ENCODE data around the gene NBAS. TPM values are rescaled to one million over a fixed set of nuclear protein-coding genes. Genes with fewer than 3 reads are reported as not detected.

NBAS gene
- total RNA-seq, 2 experiments from 2014 or later, result 24.4 to 28.8 TPM

GRCh38 chr2:15127876-15128275 is 433.3 kb downstream of the NBAS start:
- Histone ChIP-seq H3K4me1 (ENCODE audit: insufficient read depth, low read length, poor library complexity, severe bottlenecking) (peaks cover 14% of the 10 kb centered on the region), H3K27ac (ENCODE audit: low read depth, low read length, poor library complexity, severe bottlenecking) (no peak overlapping the region), H3K4me3 (ENCODE audit: low read depth, low read length, poor library complexity, severe bottlenecking) (no peak overlapping the region), H3K9me2 (ENCODE audit: insufficient read depth, low read length) (no peaks in the 10 kb centered on the region), H3K9me3 (ENCODE audit: low read length) (no peaks in the 10 kb centered on the region), H3K4me2 (ENCODE audit: low read length) (no peak overlapping the region), H3K79me2 (ENCODE audit: insufficient read depth, low read depth, low read length) (no peaks in the 10 kb centered on the region), H2AFZ (ENCODE audit: low read length) (no peak overlapping the region), H3K36me3 (ENCODE audit: insufficient read depth, low read length) (no peaks in the 10 kb centered on the region), H4K20me1 (ENCODE audit: insufficient read depth, low read length) (no peaks in the 10 kb centered on the region)
- TF ChIP-seq EZH2phosphoT487 (IDR thresholded peaks at IDR 0.05; ENCODE audit: borderline replicate concordance, low read depth, low read length), result no peak
- no peak for TF ChIP-seq CTCF (conservative IDR thresholded peaks at IDR 0.05; ENCODE audit: low read length)
- no peak for DNase-seq (ENCODE audit: low spot score)
- intact Hi-C loops (cut with micrococcal nuclease; ENCODE audit: unreplicated experiment), result no loop called here
- ChIA-PET CTCF (ENCODE audit: unreplicated experiment) (no interaction called here), POLR2A (interaction anchor here (0.8 to 2.0 kb wide), 4 partner anchors 9 to 170 kb away, joined by 3 to 6 read pairs (median 5); no protein-coding TSS in a partner anchor)
- BruUV-seq (replicated peaks), result no TSS peak

- Histone ChIP-seq H3K4me1 (ENCODE audit: insufficient read depth, low read length, poor library complexity, severe bottlenecking) (peaks cover 14% of the 10 kb centered on the region), H3K4me3 (ENCODE audit: low read depth, low read length, poor library complexity, severe bottlenecking) (no peak overlapping the region), H3K79me2 (ENCODE audit: insufficient read depth, low read depth, low read length) (no peaks in the 10 kb centered on the region), H3K4me2 (ENCODE audit: low read length) (no peak overlapping the region), H3K27ac (ENCODE audit: low read depth, low read length, poor library complexity, severe bottlenecking) (no peak overlapping the region), H4K20me1 (ENCODE audit: insufficient read depth, low read length) (no peaks in the 10 kb centered on the region), H3K36me3 (ENCODE audit: insufficient read depth, low read length) (no peaks in the 10 kb centered on the region), H3K9me3 (ENCODE audit: low read length) (no peaks in the 10 kb centered on the region), H3K9me2 (ENCODE audit: insufficient read depth, low read length) (no peaks in the 10 kb centered on the region), H2AFZ (ENCODE audit: low read length) (no peak overlapping the region)
- no peak for DNase-seq (ENCODE audit: low spot score)
- TF ChIP-seq CTCF (conservative IDR thresholded peaks at IDR 0.05; ENCODE audit: low read length) (no peak), EZH2phosphoT487 (IDR thresholded peaks at IDR 0.05; ENCODE audit: borderline replicate concordance, low read depth, low read length) (no peak)
- intact Hi-C loops (cut with micrococcal nuclease; ENCODE audit: unreplicated experiment), result no loop called here
- ChIA-PET CTCF (ENCODE audit: unreplicated experiment) (no interaction called here), POLR2A (interaction anchor here (0.8 to 2.0 kb wide), 6 partner anchors 10 to 196 kb away, joined by 3 to 6 read pairs (median 5); no protein-coding TSS in a partner anchor)
- BruUV-seq (replicated peaks), result no TSS peak
Observed at GRCh38 chr2:15127301-15127700, 433.8 kb downstream of the NBAS start.

GRCh38 chr2:15126373-15126772 is 434.8 kb downstream of the NBAS start:
- H3K4me2 ChIP-seq (ENCODE audit: low read length), result no peak overlapping the region
- no peaks in the 10 kb centered on the region for H3K9me3 ChIP-seq (ENCODE audit: low read length)
- ChIA-PET POLR2A (interaction anchor here (0.8 to 2.0 kb wide), 5 partner anchors 9 to 197 kb away, joined by 3 to 6 read pairs (median 3); no protein-coding TSS in a partner anchor), CTCF (ENCODE audit: unreplicated experiment) (no interaction called here)
- no peak overlapping the region for H3K27ac ChIP-seq (ENCODE audit: low read depth, low read length, poor library complexity, severe bottlenecking)
- no peaks in the 10 kb centered on the region for H3K79me2 ChIP-seq (ENCODE audit: insufficient read depth, low read depth, low read length)
- intact Hi-C loops (cut with micrococcal nuclease; ENCODE audit: unreplicated experiment), result no loop called here
- H3K9me2 ChIP-seq (ENCODE audit: insufficient read depth, low read length), result no peaks in the 10 kb centered on the region
- H4K20me1 ChIP-seq (ENCODE audit: insufficient read depth, low read length), result no peaks in the 10 kb centered on the region
- H3K4me1 ChIP-seq (ENCODE audit: insufficient read depth, low read length, poor library complexity, severe bottlenecking), result peaks cover 14% of the 10 kb centered on the region
- no peaks in the 10 kb centered on the region for H3K36me3 ChIP-seq (ENCODE audit: insufficient read depth, low read length)
- H2AFZ ChIP-seq (ENCODE audit: low read length), result no peak overlapping the region
- DNase-seq (ENCODE audit: low spot score), result no peak
- no peak for TF ChIP-seq CTCF (conservative IDR thresholded peaks at IDR 0.05; ENCODE audit: low read length)
- no peak for TF ChIP-seq EZH2phosphoT487 (IDR thresholded peaks at IDR 0.05; ENCODE audit: borderline replicate concordance, low read depth, low read length)
- no TSS peak for BruUV-seq (replicated peaks)
- H3K4me3 ChIP-seq (ENCODE audit: low read depth, low read length, poor library complexity, severe bottlenecking), result no peak overlapping the region

Data from OCI-LY7 (cell line).